Neural progenitor cell (in vitro differentiated cells): ENCODE results near the gene BIRC7. TPM values are rescaled to one million over a fixed set of nuclear protein-coding genes. Genes with fewer than 3 reads are reported as not detected.

Source experiments
- DNase-seq: peaks from one replicate; pipeline ENCODE4 v3.0.0-alpha.2; 2016; ENCODE audit warnings: low spot score
- H2AFZ ChIP-seq: fragments of 200-600 bp; sonication (generic); replicated peaks from 2 replicates; pipeline ENCODE4 v1.6.1; 2016; ENCODE audit warnings: antibody characterized with exemption
- H3F3A ChIP-seq: fragments of 200-600 bp; sonication (generic); 2 replicates; pipeline ENCODE4 v1.6.1; 2016; ENCODE audit warnings: antibody characterized with exemption, low read depth
- H3K27ac ChIP-seq: fragments of 200-600 bp; sonication (generic); 2 replicates; pipeline ENCODE4 v1.5.1; 2016; ENCODE audit warnings: mild to moderate bottlenecking
- H3K27me3 ChIP-seq: fragments of 200-600 bp; sonication (generic); 2 replicates; pipeline ENCODE4 v1.6.1; 2016; ENCODE audit warnings: mild to moderate bottlenecking, moderate library complexity
- H3K36me3 ChIP-seq: fragments of 200-600 bp; sonication (generic); 2 replicates; pipeline ENCODE4 v1.5.1; 2016
- H3K4me1 ChIP-seq: fragments of 200-600 bp; sonication (generic); 2 replicates; pipeline ENCODE4 v1.6.1; 2016; ENCODE audit warnings: mixed run types
- H3K4me2 ChIP-seq: fragments of 200-600 bp; sonication (generic); 2 replicates; pipeline ENCODE4 v1.6.1; 2016
- H3K4me3 ChIP-seq: fragments of 200-600 bp; sonication (generic); 2 replicates; pipeline ENCODE4 v1.5.1; 2016
- H3K79me2 ChIP-seq: fragments of 200-600 bp; sonication (generic); 2 replicates; pipeline ENCODE4 v1.6.1; 2016; ENCODE audit warnings: low read depth
- H3K9ac ChIP-seq: fragments of 200-600 bp; sonication (generic); 2 replicates; pipeline ENCODE4 v1.6.1; 2016
- H3K9me3 ChIP-seq: fragments of 200-600 bp; sonication (generic); 2 replicates; pipeline ENCODE4 v1.5.1; 2016; ENCODE audit warnings: low read depth
- H4K20me1 ChIP-seq: fragments of 200-600 bp; sonication (generic); 2 replicates; pipeline ENCODE4 v1.6.1; 2016; ENCODE audit warnings: low read depth
- H3K27ac Mint-ChIP-seq: 3 replicates; pipeline ENCODE4 v1.8.0; 2021; ENCODE audit warnings: mixed read lengths
- H3K27me3 Mint-ChIP-seq: 2 replicates; pipeline ENCODE4 v1.8.0; 2022; ENCODE audit warnings: low read depth, mild to moderate bottlenecking, inconsistent platforms, moderate library complexity, mixed read lengths; ENCODE audit not compliant: insufficient read depth
- H3K36me3 Mint-ChIP-seq: 3 replicates; pipeline ENCODE4 v1.8.0; 2021; ENCODE audit warnings: mixed read lengths
- H3K4me1 Mint-ChIP-seq: 3 replicates; pipeline ENCODE4 v1.8.0; 2021; ENCODE audit warnings: mixed read lengths
- H3K4me3 Mint-ChIP-seq: 3 replicates; pipeline ENCODE4 v1.8.0; 2021; ENCODE audit warnings: mild to moderate bottlenecking, moderate library complexity, mixed read lengths
- H3K9me3 Mint-ChIP-seq: 3 replicates; pipeline ENCODE4 v1.8.0; 2020; ENCODE audit warnings: mixed read lengths
- CTCF ChIP-seq: fragments of 200-600 bp; sonication (generic); IDR thresholded peaks from 2 replicates; pipeline ENCODE4 v1.5.1; 2017; ENCODE audit warnings: antibody characterized with exemption, mild to moderate bottlenecking
- EZH2 ChIP-seq: fragments of 200-600 bp; sonication (generic); IDR thresholded peaks from 2 replicates; pipeline ENCODE4 v1.6.1; 2017; ENCODE audit warnings: antibody characterized with exemption, mild to moderate bottlenecking, moderate library complexity
- EZH2phosphoT487 ChIP-seq: fragments of 200-600 bp; sonication (generic); IDR thresholded peaks from 2 replicates; pipeline ENCODE4 v1.6.1; 2017; ENCODE audit warnings: antibody characterized with exemption
- total RNA-seq: library from RNA; depleted of rRNA; stranded (reverse); fragments of >200 nt; gene quantifications from 2 replicates; pipeline ENCODE4 v1.2.3, GENCODE V29; 2015; ENCODE audit warnings: low replicate concordance

The BIRC7 gene
- total RNA-seq, 1 donor from 2014 or later = not detected

- Mint-ChIP-seq H3K9me3 (no peaks in the 10 kb centered on the region), H3K27me3 (peaks cover 16% of the 10 kb centered on the region), H3K36me3 (no peaks in the 10 kb centered on the region), H3K4me3 (no peak overlapping the region), H3K4me1 (peaks cover 8% of the 10 kb centered on the region), H3K27ac (peak overlapping the region; percentile 42)
- Histone ChIP-seq H3K27me3 (no peaks in the 10 kb centered on the region), H2AFZ (no peak overlapping the region), H3K4me2 (no peak overlapping the region), H3K36me3 (no peaks in the 10 kb centered on the region), H3K4me1 (no peaks in the 10 kb centered on the region), H3K4me3 (no peak overlapping the region), H3K79me2 (no peaks in the 10 kb centered on the region), H3K27ac (no peak overlapping the region), H3F3A (peaks cover 18% of the 10 kb centered on the region), H4K20me1 (peaks cover 10% of the 10 kb centered on the region), H3K9me3 (no peaks in the 10 kb centered on the region), H3K9ac (no peak overlapping the region)
- TF ChIP-seq CTCF (no peak), EZH2phosphoT487 (no peak), EZH2 (no peak)
- no peak for DNase-seq
Measured at GRCh38 chr20:63187338-63188158, 48.2 kb upstream of the BIRC7 start.

- H4K20me1 ChIP-seq = peaks cover 5% of the 10 kb centered on the region
- no peaks in the 10 kb centered on the region for H3K9me3 ChIP-seq
- Mint-ChIP-seq H3K9me3 (no peaks in the 10 kb centered on the region), H3K27ac (no peak overlapping the region), H3K4me3 (no peak overlapping the region), H3K27me3 (peaks cover 16% of the 10 kb centered on the region), H3K4me1 (peaks cover 6% of the 10 kb centered on the region), H3K36me3 (no peaks in the 10 kb centered on the region)
- no peak for DNase-seq
- H3K9ac ChIP-seq = no peak overlapping the region
- no peaks in the 10 kb centered on the region for H3K36me3 ChIP-seq
- TF ChIP-seq EZH2phosphoT487 (no peak), CTCF (no peak), EZH2 (no peak)
- H3K27me3 ChIP-seq = no peaks in the 10 kb centered on the region
- H3K27ac ChIP-seq = no peak overlapping the region
- H3K4me1 ChIP-seq = no peaks in the 10 kb centered on the region
- no peaks in the 10 kb centered on the region for H3K79me2 ChIP-seq
- no peak overlapping the region for H2AFZ ChIP-seq
- H3K4me3 ChIP-seq = no peak overlapping the region
- H3K4me2 ChIP-seq = no peak overlapping the region
- peaks cover 18% of the 10 kb centered on the region for H3F3A ChIP-seq
Measured at GRCh38 chr20:63188159-63188442, 47.6 kb upstream of the BIRC7 start.

GRCh38 chr20:63188641-63189321 lies 46.9 kb upstream of the BIRC7 start:
- Mint-ChIP-seq H3K4me1 (peaks cover 3% of the 10 kb centered on the region), H3K27me3 (peaks cover 16% of the 10 kb centered on the region), H3K27ac (no peak overlapping the region), H3K4me3 (no peak overlapping the region), H3K9me3 (no peaks in the 10 kb centered on the region), H3K36me3 (no peaks in the 10 kb centered on the region)
- TF ChIP-seq CTCF = no peak
- no peak for TF ChIP-seq EZH2phosphoT487
- no peak for TF ChIP-seq EZH2
- H3K4me2 ChIP-seq = no peak overlapping the region
- H3K4me3 ChIP-seq = no peak overlapping the region
- H2AFZ ChIP-seq = no peak overlapping the region
- H3K27ac ChIP-seq = no peak overlapping the region
- no peak overlapping the region for H3K9ac ChIP-seq
- no peaks in the 10 kb centered on the region for H3K79me2 ChIP-seq
- H3K9me3 ChIP-seq = no peaks in the 10 kb centered on the region
- H3K4me1 ChIP-seq = no peaks in the 10 kb centered on the region
- H4K20me1 ChIP-seq = peaks cover 4% of the 10 kb centered on the region
- H3K36me3 ChIP-seq = no peaks in the 10 kb centered on the region
- no peak for DNase-seq
- no peaks in the 10 kb centered on the region for H3K27me3 ChIP-seq
- H3F3A ChIP-seq = peaks cover 18% of the 10 kb centered on the region
